Subcutaneous adipose tissue (tissue), 4 donors: ENCODE results near the gene BMF. TPM values are rescaled to one million over a fixed set of nuclear protein-coding genes. Genes with fewer than 3 reads are reported as not detected.

ENCODE experiments used
- CTCF ChIP-seq: fragments of 450-650 bp; IDR thresholded peaks from one replicate; pipeline ENCODE4 v1.5.1; 2016; ENCODE audit warnings: low read depth, mild to moderate bottlenecking, control low read depth, antibody characterized with exemption, moderate library complexity
- total RNA-seq, 4 donors: library from RNA; depleted of rRNA; stranded (reverse); fragments of >200 nt; gene quantifications; one replicate each; pipeline ENCODE4 v1.1.0, GENCODE V29; 2016

BMF gene
- 10 to 100 TPM in 1 of 4 donors, 1 to 10 TPM in 3; 4.9 to 12.9 (median 6.6) TPM for total RNA-seq

- TF ChIP-seq CTCF: no peak
Observed at GRCh38 chr15:40108855-40109735, at the start of gene BMF. TSS of gene BMF (minus strand) at chr15:40108879. CDS start at chr15:40106086, 2,793 bp downstream.

- no peak for TF ChIP-seq CTCF
Observed at GRCh38 chr15:40157778-40158447, 49.2 kb upstream of the BMF start.

GRCh38 chr15:40155270-40155910, 46.7 kb upstream of the BMF start:
- no peak for TF ChIP-seq CTCF

GRCh38 chr15:40151991-40152390, 43.3 kb upstream of the BMF start:
- TF ChIP-seq CTCF: no peak

GRCh38 chr15:40151499-40151898, 42.8 kb upstream of the BMF start:
- TF ChIP-seq CTCF: no peak

GRCh38 chr15:40150163-40150925, 41.7 kb upstream of the BMF start:
- no peak for TF ChIP-seq CTCF
